Ramos (cell line): ENCODE results near the gene BTBD9.

Experiments used
- in situ Hi-C: fragments of 300-500 bp; cut with MboI; formaldehyde crosslinking; loops from one replicate; pipeline ENCODE4 v1.14.3; 2022; ENCODE audit warnings: low sequenced_read_pairs; ENCODE audit not compliant: unreplicated experiment

Gene BTBD9

GRCh38 chr6:38493931-38494547 lies 145.7 kb downstream of the BTBD9 start:
- in situ Hi-C loops, result loop anchor here (25.0 kb wide), 1 partner anchor 707 kb away; no protein-coding TSS in a partner anchor

GRCh38 chr6:38492031-38492430 lies 147.7 kb downstream of the BTBD9 start:
- in situ Hi-C loops, result loop anchor here (25.0 kb wide), 1 partner anchor 705 kb away; no protein-coding TSS in a partner anchor

GRCh38 chr6:38489951-38490350 lies 149.8 kb downstream of the BTBD9 start:
- in situ Hi-C loops, result loop anchor here (25.0 kb wide), 1 partner anchor 703 kb away; no protein-coding TSS in a partner anchor

GRCh38 chr6:38487423-38487822 lies 152.3 kb downstream of the BTBD9 start:
- in situ Hi-C loops, result loop anchor here (25.0 kb wide), 1 partner anchor 700 kb away; no protein-coding TSS in a partner anchor

- in situ Hi-C loops, result loop anchor here (25.0 kb wide), 1 partner anchor 698 kb away; no protein-coding TSS in a partner anchor
Observed at GRCh38 chr6:38485488-38485887, 154.2 kb downstream of the BTBD9 start.

GRCh38 chr6:38484656-38485055 lies 155.1 kb downstream of the BTBD9 start:
- in situ Hi-C loops, result loop anchor here (25.0 kb wide), 1 partner anchor 697 kb away; no protein-coding TSS in a partner anchor

- in situ Hi-C loops, result loop anchor here (25.0 kb wide), 1 partner anchor 696 kb away; no protein-coding TSS in a partner anchor
Observed at GRCh38 chr6:38483526-38483925, 156.2 kb downstream of the BTBD9 start.

GRCh38 chr6:38482466-38482865 lies 157.3 kb downstream of the BTBD9 start:
- in situ Hi-C loops, result loop anchor here (25.0 kb wide), 1 partner anchor 695 kb away; no protein-coding TSS in a partner anchor

GRCh38 chr6:38481851-38482250 lies 157.9 kb downstream of the BTBD9 start:
- in situ Hi-C loops, result loop anchor here (25.0 kb wide), 1 partner anchor 695 kb away; no protein-coding TSS in a partner anchor

- in situ Hi-C loops, result loop anchor here (25.0 kb wide), 1 partner anchor 694 kb away; no protein-coding TSS in a partner anchor
Observed at GRCh38 chr6:38481211-38481836, 158.4 kb downstream of the BTBD9 start.

GRCh38 chr6:38480036-38480435 lies 159.7 kb downstream of the BTBD9 start:
- in situ Hi-C loops, result loop anchor here (25.0 kb wide), 1 partner anchor 693 kb away; no protein-coding TSS in a partner anchor

- in situ Hi-C loops, result loop anchor here (25.0 kb wide), 1 partner anchor 692 kb away; no protein-coding TSS in a partner anchor
Observed at GRCh38 chr6:38479331-38479730, 160.4 kb downstream of the BTBD9 start.

GRCh38 chr6:38477680-38478260 lies 162.0 kb downstream of the BTBD9 start:
- in situ Hi-C loops, result loop anchor here (25.0 kb wide), 1 partner anchor 690 kb away; no protein-coding TSS in a partner anchor

- in situ Hi-C loops, result loop anchor here (25.0 kb wide), 1 partner anchor 690 kb away; no protein-coding TSS in a partner anchor
Observed at GRCh38 chr6:38476888-38477287, 162.8 kb downstream of the BTBD9 start.

- in situ Hi-C loops, result loop anchor here (25.0 kb wide), 1 partner anchor 689 kb away; no protein-coding TSS in a partner anchor
Observed at GRCh38 chr6:38476141-38476540, 163.6 kb downstream of the BTBD9 start.

GRCh38 chr6:38470548-38470947 lies 169.2 kb downstream of the BTBD9 start:
- in situ Hi-C loops, result no loop called here

- in situ Hi-C loops, result no loop called here
Observed at GRCh38 chr6:38467566-38467965, 172.2 kb downstream of the BTBD9 start.

GRCh38 chr6:38460186-38460585 lies 179.5 kb downstream of the BTBD9 start:
- in situ Hi-C loops, result no loop called here

GRCh38 chr6:38459291-38459690 lies 180.4 kb downstream of the BTBD9 start:
- in situ Hi-C loops, result no loop called here

GRCh38 chr6:38453861-38454260 lies 185.9 kb downstream of the BTBD9 start:
- in situ Hi-C loops, result no loop called here
